Hair follicular keratinocyte (primary cell): ENCODE results near the gene PPFIBP2. TPM values are rescaled to one million over a fixed set of nuclear protein-coding genes. Genes with fewer than 3 reads are reported as not detected.

ENCODE experiments used
- total RNA-seq: library from RNA; depleted of rRNA; stranded (reverse); fragments of >200 nt; gene quantifications from 2 replicates; pipeline ENCODE4 v1.2.3, GENCODE V29; 2015

The PPFIBP2 gene
- 3.2 and 6.6 TPM in 2 replicates for total RNA-seq

GRCh38 chr11:7513234-7514098 lies at the start of gene PPFIBP2:
Gene PPFIBP2 (plus strand): TSS chr11:7513999. CDS start chr11:7549476, 35,477 bp downstream.

DNA sequence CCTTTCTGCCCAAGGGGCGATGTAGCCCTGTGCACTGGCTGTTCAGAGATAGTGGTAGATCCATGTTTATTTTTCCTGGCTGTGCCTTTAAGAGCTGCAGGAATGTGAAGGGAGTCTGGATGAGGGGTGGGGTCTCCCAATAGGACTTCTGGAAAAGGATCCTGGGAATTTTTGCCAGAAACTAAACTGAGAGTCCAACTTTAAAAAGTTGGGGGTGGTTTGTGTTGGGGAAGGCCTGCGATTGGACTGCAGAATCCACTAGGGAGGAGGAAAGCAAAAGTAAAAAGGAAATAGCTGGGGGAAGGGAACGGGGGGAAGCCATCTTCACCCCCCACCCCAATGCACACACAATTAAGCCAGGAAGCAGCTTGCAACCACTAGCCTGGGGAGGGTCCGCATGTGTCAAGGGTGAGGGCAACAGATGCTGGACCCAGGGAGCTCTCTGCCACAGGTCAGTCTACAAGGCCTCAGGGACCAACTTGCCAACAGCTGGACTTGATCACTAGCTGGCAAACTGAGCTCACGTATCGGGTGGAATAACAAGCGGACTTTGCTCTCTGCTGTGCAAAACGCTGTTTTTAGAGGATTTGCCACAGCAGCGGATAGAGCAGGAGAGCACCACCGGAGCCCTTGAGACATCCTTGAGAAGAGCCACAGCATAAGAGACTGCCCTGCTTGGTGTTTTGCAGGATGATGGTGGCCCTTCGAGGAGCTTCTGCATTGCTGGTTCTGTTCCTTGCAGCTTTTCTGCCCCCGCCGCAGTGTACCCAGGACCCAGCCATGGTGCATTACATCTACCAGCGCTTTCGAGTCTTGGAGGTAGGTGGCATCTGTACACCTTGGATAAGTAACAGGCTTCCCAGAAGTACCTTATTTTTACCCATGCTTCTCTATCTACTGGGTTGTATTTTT lies 28.4 kb upstream of the PPFIBP2 start, which contains the start of gene OLFML1:
Gene OLFML1, plus strand, starts transcription at position 321 of the 912 bp plus-strand sequence. Its CDS starts 370 bp downstream, at position 691.

DNA sequence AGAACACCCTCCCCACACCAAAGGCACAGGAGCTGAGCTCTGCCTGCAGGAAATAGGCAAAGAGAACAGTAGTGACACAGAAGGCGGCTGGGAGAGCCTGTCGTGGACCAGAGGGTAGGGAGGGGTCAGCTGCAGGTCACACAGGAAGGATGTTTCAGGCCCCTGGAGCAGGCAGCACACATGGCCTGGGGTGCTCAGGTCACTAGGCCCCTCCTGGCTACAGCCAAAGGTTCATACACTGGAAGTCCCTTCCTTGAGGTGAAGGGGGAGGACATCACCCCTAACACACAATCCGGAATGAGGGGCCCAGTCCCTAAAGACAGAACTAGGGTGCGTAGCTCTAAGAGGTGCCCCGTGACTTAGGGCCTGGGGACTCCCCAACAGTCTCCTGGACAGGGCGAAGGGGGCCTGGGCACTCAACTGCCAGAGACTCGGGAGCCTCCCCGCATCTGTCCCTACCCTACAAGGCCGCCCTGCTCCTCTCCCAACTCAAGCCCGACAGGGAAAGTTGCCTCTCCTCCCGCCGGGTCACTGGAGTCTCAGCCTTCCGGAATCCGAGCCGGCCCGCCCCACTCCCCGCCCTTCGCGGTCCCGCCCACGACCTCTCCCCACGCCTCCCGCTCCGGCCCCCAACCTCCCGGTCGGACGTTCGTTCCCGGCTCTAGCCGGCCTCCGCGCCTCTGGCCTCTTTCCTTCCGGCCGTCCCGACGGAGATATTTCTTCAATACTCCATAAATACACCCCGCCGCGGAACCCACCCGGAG lies 159.3 kb downstream of the PPFIBP2 start, which contains the start of gene CYB5R2:
Gene CYB5R2, minus strand, starts transcription at position 541 of the 764 bp plus-strand sequence. CDS start 675 bp downstream, outside the sequence.

Other genes with a start within 250 kb of the PPFIBP2 start
- 0.04 TPM in 1 of 2 replicates, not detected in the other for gene OLFML1, start 28.5 kb upstream of the PPFIBP2 start, total RNA-seq
- 39.8 and 74.9 TPM in 2 replicates for gene CYB5R2, start 159.5 kb downstream of the PPFIBP2 start, total RNA-seq
- gene OVCH2, start 192.5 kb downstream of the PPFIBP2 start, total RNA-seq: not detected in 2 replicates